ENCODE measurements around the gene COPS7A.

GRCh38 chr12:6699259-6699988 lies 24.4 kb upstream of the COPS7A start:
- TF ChIP-seq CTCF (IDR thresholded peaks at IDR 0.05) (no peak), EZH2 (IDR thresholded peaks at IDR 0.05; ENCODE audit: borderline replicate concordance, insufficient read depth, low read depth, low read length, poor library complexity, severe bottlenecking) (no peak)

Measured in B cell (primary cell).